Left renal pelvis (tissue), 4 donors: ENCODE data around the gene NFIL3. TPM values are rescaled to one million over a fixed set of nuclear protein-coding genes. Genes with fewer than 3 reads are reported as not detected.
"Not testable (repeated sequence)": the region's sequence is repeated elsewhere in the genome, so short reads cannot be mapped to it uniquely, and the experiment has no call there.

Source experiments
- DNase-seq, 4 donors: peaks; one replicate each; pipeline ENCODE4 v3.0.0-alpha.2; 2013; ENCODE audit warnings: low read depth in 4 of 4, low spot score in 3 of 4
- polyA plus RNA-seq, 4 donors: library from polyadenylated mRNA; unstranded; fragments of 120-200 nt; gene quantifications; one replicate each; pipeline ENCODE4 v1.2.1, GENCODE V29; 2013; ENCODE audit not compliant: insufficient read length in 4 of 4

The NFIL3 gene
- polyA plus RNA-seq, 4 donors, result 24.2 to 51.8 (median 35.8) TPM

DNA sequence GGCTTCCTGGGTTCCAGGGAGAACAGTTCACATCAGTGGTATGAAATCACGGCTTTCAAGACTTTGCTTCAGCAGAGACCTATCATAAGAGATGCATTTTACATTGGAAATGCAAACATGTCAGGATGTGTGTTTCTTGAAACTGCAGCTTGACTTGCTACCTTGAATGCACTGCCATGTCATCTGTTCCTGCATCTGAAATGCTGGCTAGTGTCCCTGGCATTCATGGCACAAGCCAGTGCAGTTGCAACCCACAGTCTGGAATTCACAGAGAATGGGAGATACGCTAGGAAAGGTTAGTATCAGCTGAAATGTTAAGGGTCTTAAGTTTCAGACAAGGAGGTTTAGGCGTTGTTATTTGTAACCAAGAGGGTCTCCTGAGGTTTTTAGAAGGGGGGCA is 24.7 kb downstream of the NFIL3 start:
- no peak for DNase-seq

- DNase-seq, result no peak
These were observed 27.8 kb downstream of the NFIL3 start for GRCh38 chr9:91395553-91396471.

DNA sequence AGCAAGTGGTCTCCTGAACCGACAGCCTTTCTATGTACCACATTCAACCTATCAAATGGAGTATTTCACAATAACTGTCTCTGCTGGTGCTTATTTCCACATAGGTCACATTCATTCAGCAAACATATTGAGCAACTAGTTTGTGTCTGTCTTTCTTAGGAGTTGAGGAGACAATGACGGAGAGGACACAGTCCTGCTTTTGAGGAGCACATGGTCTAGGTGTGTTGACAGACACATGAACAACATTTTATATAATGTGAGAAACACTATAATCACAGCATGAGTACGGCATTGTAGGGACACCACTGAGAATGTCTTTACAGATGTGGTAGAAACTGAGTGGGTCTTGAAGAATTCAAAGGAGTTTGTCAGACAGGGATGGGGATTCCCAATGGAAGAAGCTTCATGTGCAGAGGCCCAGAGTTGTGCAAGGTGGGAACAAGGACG is 28.5 kb downstream of the NFIL3 start:
- DNase-seq, result no peak

GRCh38 chr9:91393826-91394225 is 29.8 kb downstream of the NFIL3 start:
- DNase-seq, result no peak

GRCh38 chr9:91392435-91392834 is 31.2 kb downstream of the NFIL3 start:
- DNase-seq, result no peak

DNA sequence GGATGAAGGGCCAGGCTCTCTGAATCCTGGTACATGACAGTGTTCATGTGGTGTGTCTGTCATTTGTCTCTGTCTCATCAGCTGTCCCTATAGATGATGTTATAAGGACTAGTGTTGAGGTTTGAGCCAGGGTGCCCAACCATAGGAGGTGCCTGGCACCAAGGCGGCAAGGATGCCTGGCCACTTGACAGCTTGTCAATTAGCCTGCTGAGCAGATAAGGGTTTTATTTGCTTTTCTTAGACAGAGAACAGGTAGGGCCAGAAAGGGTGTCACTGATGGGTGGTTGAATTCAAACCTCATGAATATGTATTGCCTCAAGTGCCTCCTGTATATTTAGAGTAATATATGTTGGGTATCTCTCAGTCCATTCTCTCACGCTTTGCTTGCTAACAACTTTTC is 31.8 kb downstream of the NFIL3 start:
- no peak for DNase-seq

DNA sequence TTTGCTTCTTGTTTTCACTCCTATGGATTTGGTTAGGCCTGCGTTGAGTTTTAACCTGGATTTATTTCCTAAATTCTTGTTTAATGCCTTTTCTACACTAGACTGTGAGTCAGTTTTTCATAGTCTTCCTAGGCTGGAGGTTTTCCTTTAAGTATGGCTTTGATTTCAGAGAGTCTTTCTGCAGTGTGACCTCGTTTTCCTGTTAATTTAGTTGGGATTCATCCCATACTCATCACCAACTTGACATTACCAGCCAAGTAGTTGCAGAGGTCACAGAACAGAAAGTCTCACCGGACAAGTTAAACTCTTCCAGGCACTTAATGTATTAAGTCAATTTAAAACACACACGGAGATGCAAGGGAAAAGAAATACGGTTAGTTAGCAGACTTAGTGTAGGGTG is 32.2 kb downstream of the NFIL3 start:
- no peak for DNase-seq

DNA sequence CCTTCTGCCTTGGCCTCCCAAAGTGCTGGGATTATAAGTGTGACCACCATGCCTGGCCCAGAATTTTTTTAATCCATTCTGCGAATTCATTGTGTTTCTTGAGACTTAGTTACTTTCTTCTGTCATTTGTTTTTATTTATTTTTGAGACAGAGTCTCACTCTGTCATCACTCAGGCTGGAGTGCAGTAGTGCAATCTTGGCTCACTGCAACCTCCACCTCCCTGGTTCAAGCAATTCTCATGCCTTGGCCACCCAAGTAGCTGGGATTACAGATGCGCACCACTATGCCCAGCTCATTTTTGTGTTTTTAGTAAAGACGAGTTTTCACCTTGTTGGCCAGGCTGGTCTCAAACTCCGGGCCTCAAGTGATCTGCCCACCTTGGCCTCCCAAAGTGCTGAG is 33.9 kb downstream of the NFIL3 start:
- DNase-seq, result not testable (repeated sequence)

- no peak for DNase-seq
These were observed 36.9 kb downstream of the NFIL3 start for GRCh38 chr9:91386765-91387164.

- no peak for DNase-seq
These were observed 38.7 kb downstream of the NFIL3 start for GRCh38 chr9:91384954-91385353.

DNA sequence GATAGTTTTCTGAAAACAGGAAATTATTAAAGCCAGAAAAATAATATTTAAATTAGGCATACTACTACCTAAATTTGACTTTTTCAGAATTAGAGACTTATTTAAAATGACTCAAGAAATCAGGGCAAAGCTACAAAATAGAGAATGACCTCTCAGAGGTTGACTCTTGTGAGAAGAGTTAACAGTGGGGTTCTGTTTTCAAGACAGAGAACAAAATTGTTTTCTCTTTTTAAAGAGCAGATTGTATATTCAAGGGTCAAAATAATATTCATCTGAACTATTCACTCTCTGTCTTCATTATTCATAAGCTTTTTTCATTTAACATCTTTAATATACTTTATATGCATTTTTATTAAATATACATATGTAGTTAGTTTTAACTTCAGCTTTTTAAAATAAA is 40.1 kb downstream of the NFIL3 start:
- no peak for DNase-seq

- no peak for DNase-seq
These were observed 41.3 kb downstream of the NFIL3 start for GRCh38 chr9:91382298-91382697.

DNA sequence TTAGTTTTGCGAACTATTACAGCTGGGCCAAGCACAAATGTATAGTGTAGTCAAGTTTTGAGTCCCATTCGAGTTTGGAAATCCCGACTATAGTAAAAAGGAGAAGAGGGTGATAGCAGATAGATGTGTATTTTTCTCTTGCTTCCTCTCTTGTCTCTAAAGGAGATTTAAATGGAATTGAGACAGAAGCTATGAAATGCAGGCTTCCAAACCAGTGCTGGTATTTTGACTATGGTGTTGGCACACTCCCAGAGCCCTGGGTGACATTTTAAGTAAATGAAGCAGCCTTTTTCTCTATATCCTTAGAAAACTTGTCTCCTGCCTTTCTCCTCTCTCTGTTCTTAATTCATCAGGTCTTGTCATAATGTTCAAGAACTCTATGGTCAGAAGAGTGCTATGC is 44.2 kb downstream of the NFIL3 start:
- no peak for DNase-seq

GRCh38 chr9:91378695-91379127 is 44.9 kb downstream of the NFIL3 start:
- no peak for DNase-seq

DNA sequence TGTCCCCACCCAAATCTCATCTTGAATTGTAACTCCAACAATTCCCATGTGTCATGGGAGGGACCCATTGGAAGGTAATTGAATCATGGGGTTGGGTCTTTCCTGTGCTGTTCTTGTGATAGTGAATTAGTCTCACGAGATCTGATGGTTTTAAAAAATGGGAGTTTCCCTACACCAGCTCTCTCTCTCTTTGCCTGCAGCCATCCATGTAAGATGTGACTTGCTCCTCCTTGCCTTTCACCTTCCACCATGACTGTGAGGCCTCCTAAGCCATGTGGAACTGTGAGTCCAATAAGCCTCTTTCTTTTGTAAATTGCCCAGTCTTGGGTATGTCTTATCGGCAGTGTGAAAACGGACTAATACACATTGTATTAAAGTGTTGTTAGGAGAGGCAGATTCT is 45.6 kb downstream of the NFIL3 start:
- not testable (repeated sequence) for DNase-seq

- DNase-seq, result no peak
These were observed 47.4 kb downstream of the NFIL3 start for GRCh38 chr9:91376239-91376638.

DNA sequence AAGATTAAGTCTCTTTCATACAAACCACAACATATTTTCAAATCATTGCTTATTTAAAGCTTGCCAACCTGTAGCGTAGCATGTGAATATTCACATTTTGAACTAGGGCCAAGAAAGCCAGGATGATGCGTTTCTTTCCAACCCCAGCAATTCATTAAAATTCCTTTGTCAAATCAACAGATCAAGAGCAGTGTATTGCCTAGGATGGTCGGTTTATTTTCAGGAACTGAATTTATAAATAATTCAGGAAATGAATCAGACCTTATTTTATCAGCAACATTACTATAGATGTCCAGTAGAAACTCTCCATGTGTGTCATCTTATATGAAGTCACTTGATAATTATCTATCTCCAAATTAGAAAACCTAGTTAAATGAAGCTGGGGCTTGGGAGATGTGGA is 48.7 kb downstream of the NFIL3 start:
- DNase-seq, result no peak

DNA sequence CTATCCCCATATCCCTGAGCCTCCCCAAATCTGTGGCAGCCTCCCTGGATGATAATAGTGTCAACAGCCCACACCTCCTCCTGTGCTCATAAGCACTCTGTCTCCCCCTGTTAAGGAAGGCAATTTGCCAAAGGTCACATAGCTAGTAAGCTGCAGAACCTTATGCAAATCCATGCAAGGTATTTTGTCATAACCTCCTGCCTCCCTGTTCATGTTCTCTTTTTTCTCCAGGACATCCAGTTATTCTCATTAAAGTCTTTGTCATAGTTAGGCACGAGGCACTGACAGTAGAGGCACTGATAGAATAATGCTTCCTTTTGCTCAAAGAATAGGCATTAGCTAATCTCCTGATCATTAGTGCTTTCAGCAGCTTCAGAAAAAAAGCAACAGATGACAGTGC is 51.7 kb downstream of the NFIL3 start:
- DNase-seq, result no peak

GRCh38 chr9:91370006-91370405 is 53.6 kb downstream of the NFIL3 start:
- not testable (repeated sequence) for DNase-seq

GRCh38 chr9:91364702-91365101 is 58.9 kb downstream of the NFIL3 start:
- no peak for DNase-seq

GRCh38 chr9:91364005-91364404 is 59.6 kb downstream of the NFIL3 start:
- DNase-seq, result no peak

DNA sequence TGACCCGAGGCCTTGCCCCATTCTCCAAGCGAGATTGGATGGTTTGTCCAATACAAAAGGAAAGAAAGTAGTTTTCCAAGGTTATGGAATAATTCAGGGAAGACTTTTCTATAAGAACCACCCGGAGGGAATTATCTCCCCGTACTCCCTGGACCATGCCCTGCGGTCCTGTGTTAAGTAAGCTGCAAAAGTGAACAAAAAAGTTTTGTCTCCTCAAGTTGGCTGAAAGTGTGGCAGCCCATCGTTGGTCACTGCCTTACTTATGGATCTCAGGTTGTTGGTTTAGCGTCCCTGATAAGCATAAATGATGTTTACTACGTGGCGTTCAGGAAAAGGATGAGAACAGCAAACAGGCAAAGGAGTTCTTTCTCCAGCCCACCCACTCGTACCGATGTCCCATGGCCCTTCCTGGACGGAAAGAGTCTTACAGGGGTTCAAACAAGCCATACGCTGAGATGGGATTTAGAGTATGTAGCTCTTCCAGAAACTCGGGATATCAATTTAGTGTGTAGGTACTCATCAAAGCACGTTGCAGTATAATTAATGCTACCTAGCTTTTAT is 61.5 kb downstream of the NFIL3 start:
- peak in 1 of 4 donors; percentile 62 for DNase-seq
